SK-N-SH (cell line): ENCODE measurements around the gene ZNF592. TPM values are rescaled to one million over a fixed set of nuclear protein-coding genes. Genes with fewer than 3 reads are reported as not detected.

Experiments
- CTCF ChIA-PET: fragments of 300-600, 350-600 bp; formaldehyde crosslinking; extraction: SDS; loops from one replicate; lab custom pipeline; 2021; lab: Yijun Ruan, JAX
- POLR2A ChIA-PET: fragments of 350-600 bp; sonication (Branson Sonifier 250); formaldehyde crosslinking; extraction: SDS; loops from one replicate; lab custom pipeline; 2020; ENCODE audit warnings: antibody characterized with exemption, inconsistent platforms; lab: Yijun Ruan, JAX
- DNase-seq: peaks from one replicate; pipeline ENCODE4 v3.0.0; 2012
- H2AFZ ChIP-seq: fragments of 200-600 bp; sonication (generic); 2 replicates; pipeline ENCODE4 v1.8.1; 2016; ENCODE audit warnings: antibody characterized with exemption, mild to moderate bottlenecking, low read depth
- H3F3A ChIP-seq: fragments of 200-600 bp; sonication (generic); replicated peaks from 2 replicates; pipeline ENCODE3; 2016; ENCODE audit warnings: antibody characterized with exemption, mild to moderate bottlenecking; ENCODE audit not compliant: insufficient read depth
- H3K27ac ChIP-seq, 2 experiments: fragments of 200-500 bp in 1 of 2; fragments of 200-600 bp in 1 of 2; sonication (Bioruptor generic) in 1 of 2; sonication (generic), shearing (Covaris generic) in 1 of 2; 2 replicates each; pipeline versions ENCODE4 v1.5.1 to v1.6.1; 2014 to 2016; ENCODE audit warnings: low read depth in 2 of 2, inconsistent platforms in 1 of 2, low read length in 1 of 2, mild to moderate bottlenecking in 1 of 2, mixed read lengths in 1 of 2
- H3K27me3 ChIP-seq: fragments of 200-600 bp; sonication (generic), shearing (Covaris generic); 2 replicates; pipeline ENCODE4 v1.6.1; 2016; ENCODE audit warnings: mixed run types; ENCODE audit not compliant: insufficient read depth
- H3K36me3 ChIP-seq, 2 experiments: fragments of 200-500 bp in 1 of 2; fragments of 200-600 bp in 1 of 2; sonication (Bioruptor generic) in 1 of 2; sonication (generic) in 1 of 2; replicated peaks in 1 of 2; 2 replicates each; pipeline versions ENCODE3 to v1.5.1; 2014 to 2016; ENCODE audit warnings: low read length in 1 of 2, mild to moderate bottlenecking in 1 of 2; ENCODE audit not compliant: insufficient read depth in 2 of 2, control insufficient read depth in 1 of 2
- H3K4me1 ChIP-seq, 2 experiments: fragments of 200-500 bp in 1 of 2; fragments of 200-600 bp in 1 of 2; sonication (Bioruptor generic) in 1 of 2; sonication (generic), shearing (Covaris generic) in 1 of 2; 2 replicates each; pipeline versions ENCODE4 v1.5.1 to v1.6.1; 2014 to 2016; ENCODE audit warnings: low read depth in 1 of 2, low read length in 1 of 2, mixed run types in 1 of 2; ENCODE audit not compliant: insufficient read depth in 2 of 2, control insufficient read depth in 1 of 2
- H3K4me2 ChIP-seq: fragments of 200-600 bp; sonication (generic), shearing (Covaris generic); 2 replicates; pipeline ENCODE4 v1.6.1; 2017; ENCODE audit warnings: mixed run types
- H3K4me3 ChIP-seq, 2 experiments: fragments of 200-500 bp in 1 of 2; fragments of 200-600 bp in 1 of 2; sonication (Bioruptor generic) in 1 of 2; sonication (generic), shearing (Covaris generic) in 1 of 2; 2 replicates each; pipeline versions ENCODE4 v1.5.1 to v1.8.1; 2014 to 2016; ENCODE audit warnings: low read depth in 2 of 2, inconsistent platforms in 1 of 2, low read length in 1 of 2, mild to moderate bottlenecking in 1 of 2, mixed read lengths in 1 of 2, moderate library complexity in 1 of 2
- H3K79me2 ChIP-seq: fragments of 200-600 bp; sonication (generic); 2 replicates; pipeline ENCODE4 v1.8.1; 2017; ENCODE audit warnings: mild to moderate bottlenecking; ENCODE audit not compliant: insufficient read depth
- H3K9ac ChIP-seq: fragments of 200-600 bp; sonication (generic); 2 replicates; pipeline ENCODE4 v1.6.1; 2017; ENCODE audit warnings: mixed run types
- H3K9me2 ChIP-seq: fragments of 200-600 bp; sonication (generic); 2 replicates; pipeline ENCODE4 v1.6.1; 2017; ENCODE audit warnings: mixed run types
- H3K9me3 ChIP-seq: fragments of 200-600 bp; sonication (generic); 2 replicates; pipeline ENCODE4 v1.6.1; 2017; ENCODE audit warnings: mixed run types, mild to moderate bottlenecking, moderate library complexity
- H4K20me1 ChIP-seq: fragments of 200-600 bp; sonication (generic); 2 replicates; pipeline ENCODE4 v1.6.1; 2017; ENCODE audit warnings: mild to moderate bottlenecking, mixed run types; ENCODE audit not compliant: insufficient read depth
- ELF1 ChIP-seq: IDR thresholded peaks from 2 replicates; pipeline ENCODE4 v1.4.0; 2012
- FOXJ3 ChIP-seq: sonication (generic); formaldehyde crosslinking; IDR thresholded peaks from 2 replicates; pipeline ENCODE4 v1.5.1; 2020; ENCODE audit warnings: mild to moderate bottlenecking, missing genetic modification reagents
- MEF2A ChIP-seq: IDR thresholded peaks from 2 replicates; pipeline ENCODE4 v1.4.0; 2012; ENCODE audit warnings: low read depth, borderline replicate concordance
- MXI1 ChIP-seq: IDR thresholded peaks from 2 replicates; pipeline ENCODE4 v1.6.1; 2012; ENCODE audit warnings: mild to moderate bottlenecking, low read depth, low read length, improper control_type of control experiment
- NRF1 ChIP-seq: IDR thresholded peaks from 2 replicates; pipeline ENCODE4 v1.6.1; 2012; ENCODE audit warnings: low read depth, mild to moderate bottlenecking, low read length
- REST ChIP-seq: IDR thresholded peaks from 2 replicates; pipeline ENCODE4 v1.6.1; 2012; ENCODE audit warnings: mild to moderate bottlenecking, low read depth, low read length, moderate library complexity
- RFX5 ChIP-seq: IDR thresholded peaks from 2 replicates; pipeline ENCODE4 v1.6.1; 2012; ENCODE audit warnings: mild to moderate bottlenecking, improper control_type of control experiment, low read length
- TCF12 ChIP-seq: IDR thresholded peaks from 2 replicates; pipeline ENCODE4 v1.4.0; 2012
- WGBS: methylation state at CpG from one replicate; pipeline ENCODE4 v1.1.6; 2017; ENCODE audit warnings: low lambda C conversion rate; 5-methylcytosine and 5-hydroxymethylcytosine counted together
- polyA plus RNA-seq, 3 experiments: library from polyadenylated mRNA; depleted of rRNA; stranded (reverse); fragments of >200 nt; gene quantifications; 2 replicates each; pipeline ENCODE4 v1.2.3, GENCODE V29; 2012
- TF ChIP-seq, protein P1 (sequence below): IDR thresholded peaks from 2 replicates; pipeline ENCODE4 v1.4.0; 2012; ENCODE audit warnings: low read depth, borderline replicate concordance
- TF ChIP-seq, protein P2 (sequence below): fragments of 200-600 bp; sonication (generic); IDR thresholded peaks from 2 replicates; pipeline ENCODE4 v1.6.1; 2017; ENCODE audit warnings: antibody characterized with exemption, mild to moderate bottlenecking, moderate library complexity

The ZNF592 gene
- polyA plus RNA-seq, 1 of the 3 experiments (the other 2 are of a cell fraction): 8.0 TPM

DNA sequence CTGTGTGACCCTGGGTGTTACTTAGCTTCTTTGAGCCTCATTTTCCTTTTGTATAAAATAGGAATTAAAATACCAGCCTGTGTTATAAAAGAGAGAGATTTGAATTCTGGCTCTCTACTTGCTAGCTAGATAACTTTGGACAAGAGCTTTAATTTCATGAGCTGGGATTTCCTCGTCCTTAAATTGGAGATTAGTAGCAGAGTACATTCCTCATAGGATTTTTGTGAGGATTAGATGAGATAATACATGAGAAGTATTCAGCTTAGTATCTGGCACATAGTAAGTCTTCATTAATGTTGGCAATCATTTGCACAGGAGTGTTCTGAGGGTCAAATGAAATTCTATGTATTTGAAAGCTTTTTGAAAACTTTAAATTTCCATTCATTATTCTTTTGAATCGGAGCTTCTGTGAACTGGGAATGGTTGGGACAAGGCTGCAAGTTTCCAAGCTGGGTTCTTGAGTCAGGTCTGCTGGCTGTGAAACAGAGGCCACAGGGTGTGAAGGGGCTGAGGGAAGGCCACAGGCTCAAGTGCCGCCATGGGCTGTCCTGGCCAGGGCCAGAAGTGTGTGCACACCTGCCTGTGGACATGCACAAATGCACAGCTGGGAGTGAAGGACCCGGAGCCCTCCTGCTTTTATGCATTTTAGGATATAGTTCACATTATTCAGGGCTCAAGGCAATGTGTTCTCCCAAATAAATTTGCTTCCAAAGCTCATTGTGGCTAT is 86.0 kb downstream of the ZNF592 start (continued):
- no peak for TF ChIP-seq REST

- ChIA-PET CTCF (interaction anchor here (0.6 to 6.7 kb wide), 4 partner anchors 10 to 93 kb away, joined by 3 to 38 read pairs (median 5); no protein-coding TSS in a partner anchor), POLR2A (no interaction called here)
- no peaks in the 10 kb centered on the region for H3K27me3 ChIP-seq
- no peaks in the 10 kb centered on the region for H3K9me2 ChIP-seq
- no peak overlapping the region for H3K27ac ChIP-seq
- 73% methylated on average over 2 of the region's 5 CpGs for WGBS
- H3K4me3 ChIP-seq: no peak overlapping the region
- H3K36me3 ChIP-seq: no peaks in the 10 kb centered on the region
- DNase-seq: no peak
- H3K9ac ChIP-seq: no peak overlapping the region
- no peak overlapping the region for H3K4me2 ChIP-seq
- peaks cover 7 to 11% of the 10 kb centered on the region in 2 experiments; a peak in 2 of 4 replicates for H3K4me1 ChIP-seq
- H4K20me1 ChIP-seq: no peaks in the 10 kb centered on the region
- no peaks in the 10 kb centered on the region for H3K9me3 ChIP-seq
- TF ChIP-seq, protein P1, sequence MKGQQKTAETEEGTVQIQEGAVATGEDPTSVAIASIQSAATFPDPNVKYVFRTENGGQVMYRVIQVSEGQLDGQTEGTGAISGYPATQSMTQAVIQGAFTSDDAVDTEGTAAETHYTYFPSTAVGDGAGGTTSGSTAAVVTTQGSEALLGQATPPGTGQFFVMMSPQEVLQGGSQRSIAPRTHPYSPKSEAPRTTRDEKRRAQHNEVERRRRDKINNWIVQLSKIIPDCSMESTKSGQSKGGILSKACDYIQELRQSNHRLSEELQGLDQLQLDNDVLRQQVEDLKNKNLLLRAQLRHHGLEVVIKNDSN: no peak
- TF ChIP-seq FOXJ3 (CRISPR knock-in tag) (no peak), MXI1 (no peak), NRF1 (no peak), TCF12 (no peak), RFX5 (no peak), MEF2A (no peak), ELF1 (no peak)
- TF ChIP-seq, protein P2, sequence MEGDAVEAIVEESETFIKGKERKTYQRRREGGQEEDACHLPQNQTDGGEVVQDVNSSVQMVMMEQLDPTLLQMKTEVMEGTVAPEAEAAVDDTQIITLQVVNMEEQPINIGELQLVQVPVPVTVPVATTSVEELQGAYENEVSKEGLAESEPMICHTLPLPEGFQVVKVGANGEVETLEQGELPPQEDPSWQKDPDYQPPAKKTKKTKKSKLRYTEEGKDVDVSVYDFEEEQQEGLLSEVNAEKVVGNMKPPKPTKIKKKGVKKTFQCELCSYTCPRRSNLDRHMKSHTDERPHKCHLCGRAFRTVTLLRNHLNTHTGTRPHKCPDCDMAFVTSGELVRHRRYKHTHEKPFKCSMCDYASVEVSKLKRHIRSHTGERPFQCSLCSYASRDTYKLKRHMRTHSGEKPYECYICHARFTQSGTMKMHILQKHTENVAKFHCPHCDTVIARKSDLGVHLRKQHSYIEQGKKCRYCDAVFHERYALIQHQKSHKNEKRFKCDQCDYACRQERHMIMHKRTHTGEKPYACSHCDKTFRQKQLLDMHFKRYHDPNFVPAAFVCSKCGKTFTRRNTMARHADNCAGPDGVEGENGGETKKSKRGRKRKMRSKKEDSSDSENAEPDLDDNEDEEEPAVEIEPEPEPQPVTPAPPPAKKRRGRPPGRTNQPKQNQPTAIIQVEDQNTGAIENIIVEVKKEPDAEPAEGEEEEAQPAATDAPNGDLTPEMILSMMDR: no peak
- H3K79me2 ChIP-seq: no peaks in the 10 kb centered on the region
- H2AFZ ChIP-seq: no peak overlapping the region
- H3F3A ChIP-seq: no peaks in the 10 kb centered on the region
These were observed 86.6 kb downstream of the ZNF592 start for GRCh38 chr15:84834969-84835368.
